ENCODE results near the gene P2RX3.

GRCh38 chr11:57313788-57314135 lies 24.4 kb upstream of the P2RX3 start:
- TF ChIP-seq POLR2A (IDR thresholded peaks at IDR 0.05), result no peak
- no peak for TF ChIP-seq CTCF (IDR thresholded peaks at IDR 0.05)
